ENCODE results near the gene DLST. TPM values are rescaled to one million over a fixed set of nuclear protein-coding genes. Genes with fewer than 3 reads are reported as not detected.

The DLST gene
- total RNA-seq, 2 donors from 2014 or later = 68.6 to 91.6 TPM

GRCh38 chr14:74866708-74867389, 14.9 kb upstream of the DLST start:
- TF ChIP-seq CTCF (IDR thresholded peaks at IDR 0.05) = no peak
- Histone ChIP-seq H3K4me1 (ENCODE audit: control insufficient read depth in 1 of 2, low read depth in 2 of 2) (peaks cover 0 to 12% of the 10 kb centered on the region in 2 donors), H3K27me3 (replicated peaks; ENCODE audit: insufficient read depth) (no peaks in the 10 kb centered on the region), H3K36me3 (no peaks in the 10 kb centered on the region), H3K27ac (no peak overlapping the region), H3K4me3 (no peak overlapping the region), H3K9me3 (no peaks in the 10 kb centered on the region)
- DNase-seq (ENCODE audit: low spot score) (no peak), ATAC-seq (ENCODE audit: insufficient number of reproducible peaks, low FRiP score, low read depth) (no peak)

GRCh38 chr14:74867673-74868072, 14.0 kb upstream of the DLST start:
- Histone ChIP-seq H3K27ac (peak overlapping the region in 1 of 2 donors; percentile 51), H3K36me3 (no peaks in the 10 kb centered on the region), H3K9me3 (no peaks in the 10 kb centered on the region), H3K4me1 (ENCODE audit: control insufficient read depth in 1 of 2, low read depth in 2 of 2) (peaks cover 0 to 12% of the 10 kb centered on the region in 2 donors), H3K4me3 (peak overlapping the region; percentile 37), H3K27me3 (replicated peaks; ENCODE audit: insufficient read depth) (no peaks in the 10 kb centered on the region)
- DNase-seq (ENCODE audit: low spot score) = no peak
- TF ChIP-seq CTCF (IDR thresholded peaks at IDR 0.05) = no peak
- no peak for ATAC-seq (ENCODE audit: insufficient number of reproducible peaks, low FRiP score, low read depth)

- Histone ChIP-seq H3K36me3 (no peaks in the 10 kb centered on the region), H3K27ac (no peak overlapping the region), H3K9me3 (no peaks in the 10 kb centered on the region), H3K4me3 (no peak overlapping the region), H3K27me3 (replicated peaks; ENCODE audit: insufficient read depth) (no peaks in the 10 kb centered on the region), H3K4me1 (ENCODE audit: control insufficient read depth in 1 of 2, low read depth in 2 of 2) (peaks cover 0 to 12% of the 10 kb centered on the region in 2 donors)
- TF ChIP-seq CTCF (IDR thresholded peaks at IDR 0.05) = no peak
- DNase-seq (ENCODE audit: low spot score) (no peak), ATAC-seq (ENCODE audit: insufficient number of reproducible peaks, low FRiP score, low read depth) (no peak)
Measured at GRCh38 chr14:74868739-74869138, 13.0 kb upstream of the DLST start.

GRCh38 chr14:74871819-74872218, 9.9 kb upstream of the DLST start:
- no peak overlapping the region for H3K27ac ChIP-seq
- no peaks in the 10 kb centered on the region for H3K27me3 ChIP-seq (replicated peaks; ENCODE audit: insufficient read depth)
- peaks cover 0 to 12% of the 10 kb centered on the region in 2 donors for H3K4me1 ChIP-seq (ENCODE audit: control insufficient read depth in 1 of 2, low read depth in 2 of 2)
- DNase-seq (ENCODE audit: low spot score) (no peak), ATAC-seq (ENCODE audit: insufficient number of reproducible peaks, low FRiP score, low read depth) (no peak)
- no peak overlapping the region for H3K4me3 ChIP-seq
- no peaks in the 10 kb centered on the region for H3K9me3 ChIP-seq
- no peaks in the 10 kb centered on the region for H3K36me3 ChIP-seq
- TF ChIP-seq CTCF (IDR thresholded peaks at IDR 0.05) = no peak

GRCh38 chr14:74875204-74875603, 6.5 kb upstream of the DLST start:
- H3K36me3 ChIP-seq = no peaks in the 10 kb centered on the region
- DNase-seq (ENCODE audit: low spot score) (no peak), ATAC-seq (ENCODE audit: insufficient number of reproducible peaks, low FRiP score, low read depth) (no peak)
- H3K4me1 ChIP-seq (ENCODE audit: control insufficient read depth in 1 of 2, low read depth in 2 of 2) = no peaks in the 10 kb centered on the region
- H3K4me3 ChIP-seq = no peak overlapping the region
- H3K27ac ChIP-seq = no peak overlapping the region
- H3K9me3 ChIP-seq = no peaks in the 10 kb centered on the region
- H3K27me3 ChIP-seq (replicated peaks; ENCODE audit: insufficient read depth) = no peaks in the 10 kb centered on the region
- TF ChIP-seq CTCF (IDR thresholded peaks at IDR 0.05) = no peak
